ENCODE results near the gene ADRA2B.

Gene ADRA2B

GRCh38 chr2:96123936-96124335, 7.6 kb upstream of the ADRA2B start:
- H3K4me1 ChIP-seq (ENCODE audit: insufficient read depth, insufficient read length), result peaks cover 4% of the 10 kb centered on the region
- H3K36me3 ChIP-seq (ENCODE audit: insufficient read depth, insufficient read length, low read length), result no peaks in the 10 kb centered on the region
- H3K27me3 ChIP-seq (ENCODE audit: insufficient read depth, insufficient read length), result peaks cover 6% of the 10 kb centered on the region
- no peak overlapping the region for H3K4me3 ChIP-seq (ENCODE audit: insufficient read length, low read depth)
- TF ChIP-seq SUZ12 (IDR thresholded peaks at IDR 0.05; ENCODE audit: extremely low read depth, insufficient read depth, insufficient read length), result no peak
- TF ChIP-seq YY1 (IDR thresholded peaks at IDR 0.05; ENCODE audit: insufficient read depth, insufficient read length), result no peak
- TF ChIP-seq ZNF274 (IDR thresholded peaks at IDR 0.05; ENCODE audit: low read depth, low read length), result no peak
- no peak overlapping the region for H3K9ac ChIP-seq (ENCODE audit: insufficient read length, low read depth)
- no peaks in the 10 kb centered on the region for H3K9me3 ChIP-seq (ENCODE audit: insufficient read depth, low read length)
- DNase-seq (ENCODE audit: low read depth, low spot score), result no peak

- peaks cover 13% of the 10 kb centered on the region for H3K27me3 ChIP-seq (ENCODE audit: insufficient read depth, insufficient read length)
- no peak for DNase-seq (ENCODE audit: low read depth, low spot score)
- TF ChIP-seq ZNF274 (IDR thresholded peaks at IDR 0.05; ENCODE audit: low read depth, low read length), result no peak
Measured at GRCh38 chr2:96123290-96123689, 6.9 kb upstream of the ADRA2B start.

GRCh38 chr2:96122391-96122790, 6.0 kb upstream of the ADRA2B start:
- Histone ChIP-seq H3K4me3 (ENCODE audit: insufficient read length, low read depth) (no peak overlapping the region), H3K27me3 (ENCODE audit: insufficient read depth, insufficient read length) (peaks cover 22% of the 10 kb centered on the region), H3K36me3 (ENCODE audit: insufficient read depth, insufficient read length, low read length) (no peaks in the 10 kb centered on the region), H3K9ac (ENCODE audit: insufficient read length, low read depth) (no peak overlapping the region), H3K9me3 (ENCODE audit: insufficient read depth, low read length) (no peaks in the 10 kb centered on the region), H3K4me1 (ENCODE audit: insufficient read depth, insufficient read length) (peaks cover 10% of the 10 kb centered on the region)
- no peak for TF ChIP-seq SUZ12 (IDR thresholded peaks at IDR 0.05; ENCODE audit: extremely low read depth, insufficient read depth, insufficient read length)
- TF ChIP-seq YY1 (IDR thresholded peaks at IDR 0.05; ENCODE audit: insufficient read depth, insufficient read length), result no peak
- no peak for TF ChIP-seq ZNF274 (IDR thresholded peaks at IDR 0.05; ENCODE audit: low read depth, low read length)
- no peak for DNase-seq (ENCODE audit: low read depth, low spot score)

More at GRCh38 chr2:96123290-96123689, 6.9 kb upstream of the ADRA2B start:
- peaks cover 4% of the 10 kb centered on the region for H3K4me1 ChIP-seq (ENCODE audit: insufficient read depth, insufficient read length)
- H3K9me3 ChIP-seq (ENCODE audit: insufficient read depth, low read length), result no peaks in the 10 kb centered on the region
- no peak overlapping the region for H3K4me3 ChIP-seq (ENCODE audit: insufficient read length, low read depth)
- H3K9ac ChIP-seq (ENCODE audit: insufficient read length, low read depth), result no peak overlapping the region
- H3K36me3 ChIP-seq (ENCODE audit: insufficient read depth, insufficient read length, low read length), result no peaks in the 10 kb centered on the region

- DNase-seq (ENCODE audit: low read depth, low spot score), result no peak
- no peak overlapping the region for H3K9ac ChIP-seq (ENCODE audit: insufficient read length, low read depth)
- peaks cover 25% of the 10 kb centered on the region for H3K27me3 ChIP-seq (ENCODE audit: insufficient read depth, insufficient read length)
- H3K36me3 ChIP-seq (ENCODE audit: insufficient read depth, insufficient read length, low read length), result no peaks in the 10 kb centered on the region
- TF ChIP-seq YY1 (IDR thresholded peaks at IDR 0.05; ENCODE audit: insufficient read depth, insufficient read length), result no peak
- no peak for TF ChIP-seq SUZ12 (IDR thresholded peaks at IDR 0.05; ENCODE audit: extremely low read depth, insufficient read depth, insufficient read length)
- no peak for TF ChIP-seq ZNF274 (IDR thresholded peaks at IDR 0.05; ENCODE audit: low read depth, low read length)
- H3K9me3 ChIP-seq (ENCODE audit: insufficient read depth, low read length), result no peaks in the 10 kb centered on the region
- H3K4me1 ChIP-seq (ENCODE audit: insufficient read depth, insufficient read length), result peaks cover 13% of the 10 kb centered on the region
- H3K4me3 ChIP-seq (ENCODE audit: insufficient read length, low read depth), result no peak overlapping the region
Measured at GRCh38 chr2:96121414-96121813, 5.0 kb upstream of the ADRA2B start.

GRCh38 chr2:96120991-96121390, 4.6 kb upstream of the ADRA2B start:
- Histone ChIP-seq H3K36me3 (ENCODE audit: insufficient read depth, insufficient read length, low read length) (no peaks in the 10 kb centered on the region), H3K4me1 (ENCODE audit: insufficient read depth, insufficient read length) (peaks cover 15% of the 10 kb centered on the region), H3K9ac (ENCODE audit: insufficient read length, low read depth) (no peak overlapping the region), H3K27me3 (ENCODE audit: insufficient read depth, insufficient read length) (peaks cover 29% of the 10 kb centered on the region), H3K9me3 (ENCODE audit: insufficient read depth, low read length) (no peaks in the 10 kb centered on the region), H3K4me3 (ENCODE audit: insufficient read length, low read depth) (no peak overlapping the region)
- no peak for DNase-seq (ENCODE audit: low read depth, low spot score)
- no peak for TF ChIP-seq ZNF274 (IDR thresholded peaks at IDR 0.05; ENCODE audit: low read depth, low read length)
- TF ChIP-seq SUZ12 (IDR thresholded peaks at IDR 0.05; ENCODE audit: extremely low read depth, insufficient read depth, insufficient read length), result no peak
- no peak for TF ChIP-seq YY1 (IDR thresholded peaks at IDR 0.05; ENCODE audit: insufficient read depth, insufficient read length)

GRCh38 chr2:96120091-96120720, 3.8 kb upstream of the ADRA2B start:
- TF ChIP-seq ZNF274 (IDR thresholded peaks at IDR 0.05; ENCODE audit: low read depth, low read length) (no peak), SUZ12 (IDR thresholded peaks at IDR 0.05; ENCODE audit: extremely low read depth, insufficient read depth, insufficient read length) (no peak), YY1 (IDR thresholded peaks at IDR 0.05; ENCODE audit: insufficient read depth, insufficient read length) (no peak)
- no peaks in the 10 kb centered on the region; the same call in 1 of the 2 replicates for H3K9me3 ChIP-seq (ENCODE audit: insufficient read depth, low read length)
- peaks cover 37% of the 10 kb centered on the region for H3K27me3 ChIP-seq (ENCODE audit: insufficient read depth, insufficient read length)
- H3K4me3 ChIP-seq (ENCODE audit: insufficient read length, low read depth), result no peak overlapping the region
- peaks cover 20% of the 10 kb centered on the region for H3K4me1 ChIP-seq (ENCODE audit: insufficient read depth, insufficient read length)
- DNase-seq (ENCODE audit: low read depth, low spot score), result no peak
- no peak overlapping the region for H3K9ac ChIP-seq (ENCODE audit: insufficient read length, low read depth)
- H3K36me3 ChIP-seq (ENCODE audit: insufficient read depth, insufficient read length, low read length), result no peaks in the 10 kb centered on the region

GRCh38 chr2:96119389-96119751, 3.0 kb upstream of the ADRA2B start:
- Histone ChIP-seq H3K4me1 (ENCODE audit: insufficient read depth, insufficient read length) (peaks cover 24% of the 10 kb centered on the region), H3K9ac (ENCODE audit: insufficient read length, low read depth) (no peak overlapping the region), H3K36me3 (ENCODE audit: insufficient read depth, insufficient read length, low read length) (no peaks in the 10 kb centered on the region), H3K27me3 (ENCODE audit: insufficient read depth, insufficient read length) (peaks cover 40% of the 10 kb centered on the region), H3K4me3 (ENCODE audit: insufficient read length, low read depth) (no peak overlapping the region), H3K9me3 (ENCODE audit: insufficient read depth, low read length) (no peaks in the 10 kb centered on the region; the same call in 1 of the 2 replicates)
- TF ChIP-seq SUZ12 (IDR thresholded peaks at IDR 0.05; ENCODE audit: extremely low read depth, insufficient read depth, insufficient read length) (no peak), ZNF274 (IDR thresholded peaks at IDR 0.05; ENCODE audit: low read depth, low read length) (no peak), YY1 (IDR thresholded peaks at IDR 0.05; ENCODE audit: insufficient read depth, insufficient read length) (no peak)
- DNase-seq (ENCODE audit: low read depth, low spot score), result no peak

Measured in NT2/D1 (cell line).